HUES6 (cell line): Measurements from ENCODE around the gene PIGH.

ENCODE experiments used
- H3K27ac ChIP-seq: 2 replicates; pipeline ENCODE4 v1.7.0; 2013; ENCODE audit warnings: low read depth, mild to moderate bottlenecking, low read length, inconsistent platforms
- H3K27me3 ChIP-seq: 2 replicates; pipeline ENCODE4 v1.6.1; 2013; ENCODE audit warnings: low read length; ENCODE audit not compliant: control insufficient read depth, insufficient read depth
- H3K36me3 ChIP-seq: 2 replicates; pipeline ENCODE4 v1.6.1; 2013; ENCODE audit warnings: low read length; ENCODE audit not compliant: control insufficient read depth, insufficient read depth
- H3K4me1 ChIP-seq: 2 replicates; pipeline ENCODE4 v1.6.1; 2013; ENCODE audit warnings: low read length; ENCODE audit not compliant: control insufficient read depth, insufficient read depth
- H3K4me3 ChIP-seq: 2 replicates; pipeline ENCODE4 v1.5.1; 2013; ENCODE audit warnings: low read depth, low read length
- H3K9ac ChIP-seq: one replicate; pipeline ENCODE4 v1.6.1; 2013; ENCODE audit warnings: mild to moderate bottlenecking, low read length
- H3K9me3 ChIP-seq: 2 replicates; pipeline ENCODE4 v1.6.1; 2013; ENCODE audit warnings: low read depth, low read length; ENCODE audit not compliant: control insufficient read depth, insufficient read depth

Gene PIGH

GRCh38 chr14:67574156-67574555, 25.9 kb downstream of the PIGH start:
- H3K9ac ChIP-seq, result no peak overlapping the region
- no peaks in the 10 kb centered on the region for H3K4me1 ChIP-seq

GRCh38 chr14:67573228-67574010, 26.6 kb downstream of the PIGH start:
- Histone ChIP-seq H3K36me3 (peaks cover 51% of the 10 kb centered on the region), H3K4me3 (no peak overlapping the region), H3K27me3 (no peaks in the 10 kb centered on the region), H3K27ac (no peak overlapping the region), H3K4me1 (no peaks in the 10 kb centered on the region), H3K9me3 (no peaks in the 10 kb centered on the region), H3K9ac (no peak overlapping the region)

More at GRCh38 chr14:67574156-67574555, 25.9 kb downstream of the PIGH start:
- H3K9me3 ChIP-seq, result no peaks in the 10 kb centered on the region
- peaks cover 56% of the 10 kb centered on the region for H3K36me3 ChIP-seq
- H3K27me3 ChIP-seq, result no peaks in the 10 kb centered on the region
- no peak overlapping the region for H3K4me3 ChIP-seq
- H3K27ac ChIP-seq, result no peak overlapping the region

GRCh38 chr14:67572608-67573007, 27.5 kb downstream of the PIGH start:
- H3K4me3 ChIP-seq, result no peak overlapping the region
- H3K36me3 ChIP-seq, result peaks cover 43% of the 10 kb centered on the region
- H3K9ac ChIP-seq, result no peak overlapping the region
- no peak overlapping the region for H3K27ac ChIP-seq
- H3K27me3 ChIP-seq, result no peaks in the 10 kb centered on the region
- no peaks in the 10 kb centered on the region for H3K9me3 ChIP-seq
- H3K4me1 ChIP-seq, result no peaks in the 10 kb centered on the region

- Histone ChIP-seq H3K36me3 (peaks cover 38% of the 10 kb centered on the region), H3K9me3 (no peaks in the 10 kb centered on the region), H3K9ac (no peak overlapping the region), H3K4me3 (no peak overlapping the region), H3K27me3 (no peaks in the 10 kb centered on the region), H3K4me1 (0 out of 2 replicates have a peak, but pooled peaks cover 4% of the 10 kb centered on the region), H3K27ac (no peak overlapping the region)
Measured at GRCh38 chr14:67571991-67572323, 28.1 kb downstream of the PIGH start.

GRCh38 chr14:67571275-67571990, 28.6 kb downstream of the PIGH start:
- Histone ChIP-seq H3K27ac (no peak overlapping the region), H3K4me1 (peaks cover 8% of the 10 kb centered on the region; the same call in 1 of the 2 replicates), H3K4me3 (no peak overlapping the region), H3K27me3 (no peaks in the 10 kb centered on the region), H3K36me3 (peaks cover 35% of the 10 kb centered on the region), H3K9me3 (no peaks in the 10 kb centered on the region), H3K9ac (no peak overlapping the region)

- Histone ChIP-seq H3K36me3 (peaks cover 27% of the 10 kb centered on the region), H3K9me3 (no peaks in the 10 kb centered on the region), H3K4me1 (peaks cover 8% of the 10 kb centered on the region; the same call in 1 of the 2 replicates), H3K4me3 (no peak overlapping the region), H3K9ac (no peak overlapping the region), H3K27me3 (no peaks in the 10 kb centered on the region), H3K27ac (no peak overlapping the region)
Measured at GRCh38 chr14:67570453-67570852, 29.6 kb downstream of the PIGH start.

GRCh38 chr14:67569651-67570290, 30.3 kb downstream of the PIGH start:
- H3K9ac ChIP-seq, result no peak overlapping the region
- peaks cover 28% of the 10 kb centered on the region for H3K36me3 ChIP-seq
- H3K27ac ChIP-seq, result no peak overlapping the region
- peaks cover 8% of the 10 kb centered on the region; the same call in 1 of the 2 replicates for H3K4me1 ChIP-seq
- H3K27me3 ChIP-seq, result no peaks in the 10 kb centered on the region
- no peak overlapping the region for H3K4me3 ChIP-seq
- no peaks in the 10 kb centered on the region for H3K9me3 ChIP-seq

- Histone ChIP-seq H3K4me1 (peaks cover 8% of the 10 kb centered on the region; the same call in 1 of the 2 replicates), H3K9ac (no peak overlapping the region), H3K27me3 (no peaks in the 10 kb centered on the region), H3K27ac (no peak overlapping the region), H3K4me3 (no peak overlapping the region), H3K36me3 (peaks cover 22% of the 10 kb centered on the region), H3K9me3 (no peaks in the 10 kb centered on the region)
Measured at GRCh38 chr14:67569011-67569650, 30.9 kb downstream of the PIGH start.

GRCh38 chr14:67567654-67568053, 32.4 kb downstream of the PIGH start:
- Histone ChIP-seq H3K27ac (no peak overlapping the region), H3K27me3 (no peaks in the 10 kb centered on the region), H3K9me3 (no peaks in the 10 kb centered on the region), H3K4me1 (peaks cover 8% of the 10 kb centered on the region; the same call in 1 of the 2 replicates), H3K9ac (no peak overlapping the region), H3K4me3 (no peak overlapping the region), H3K36me3 (peaks cover 17% of the 10 kb centered on the region)

GRCh38 chr14:67566908-67567307, 33.2 kb downstream of the PIGH start:
- Histone ChIP-seq H3K9ac (no peak overlapping the region), H3K27me3 (no peaks in the 10 kb centered on the region), H3K9me3 (no peaks in the 10 kb centered on the region), H3K4me3 (no peak overlapping the region), H3K27ac (no peak overlapping the region), H3K36me3 (peaks cover 24% of the 10 kb centered on the region), H3K4me1 (peaks cover 8% of the 10 kb centered on the region; the same call in 1 of the 2 replicates)
